GM12892 (cell line): Measurements from ENCODE around the gene KCNQ5.
A peak's percentile ranks its signal among the peaks of the same experiment; 100 is the strongest.

Experiments used
- DNase-seq: peaks from one replicate; pipeline ENCODE4 v3.0.0; 2011; ENCODE audit not compliant: insufficient read length
- FAIRE-seq: peaks from 2 replicates; lab custom pipeline; 2011; peaks lifted over from hg19 to GRCh38; lab: Jason Lieb, UNC
- POLR2A ChIP-seq: IDR thresholded peaks from 2 replicates; pipeline ENCODE4 v1.6.1; 2011; ENCODE audit warnings: low read depth, low read length, control low read depth
- POLR2AphosphoS5 ChIP-seq: IDR thresholded peaks from 2 replicates; pipeline ENCODE4 v1.6.1; 2011; ENCODE audit warnings: low read depth, low read length, control low read depth
- TAF1 ChIP-seq: IDR thresholded peaks from 2 replicates; pipeline ENCODE4 v1.6.1; 2011; ENCODE audit warnings: low read depth, mild to moderate bottlenecking, control low read depth, low read length, borderline replicate concordance

The KCNQ5 gene

DNA sequence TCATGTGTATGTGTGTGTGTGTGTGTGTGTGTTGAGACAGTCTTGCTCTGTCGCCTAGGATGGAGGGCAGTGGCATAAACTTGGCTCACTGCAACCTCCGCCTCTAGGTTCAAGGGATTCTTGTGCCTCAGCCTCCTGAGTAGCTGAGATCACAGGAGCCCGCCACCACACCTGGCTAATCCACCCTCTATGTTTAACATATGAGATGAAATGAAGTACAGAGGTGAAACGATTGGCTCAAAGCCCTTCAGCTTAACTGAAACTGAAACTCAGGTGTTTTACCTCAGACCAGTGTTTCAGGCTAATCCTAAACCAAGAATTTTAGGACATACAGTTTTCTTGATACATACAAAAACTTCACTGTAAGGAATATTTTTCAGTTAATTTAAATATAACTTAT is 167.3 kb downstream of the KCNQ5 start:
- TF ChIP-seq POLR2AphosphoS5 = no peak
- no peak for TF ChIP-seq POLR2A
- TF ChIP-seq TAF1 = no peak
- DNase-seq = no peak
- peak; percentile 61 for FAIRE-seq

GRCh38 chr6:72792692-72793091 is 170.8 kb downstream of the KCNQ5 start:
- no peak for FAIRE-seq
- TF ChIP-seq POLR2AphosphoS5 = no peak
- TF ChIP-seq POLR2A = no peak
- DNase-seq = no peak

- DNase-seq (no peak), FAIRE-seq (no peak)
- TF ChIP-seq TAF1 (no peak), POLR2AphosphoS5 (no peak), POLR2A (no peak)
These were observed 172.0 kb downstream of the KCNQ5 start for GRCh38 chr6:72793641-72794395.

GRCh38 chr6:72798196-72798595 is 176.3 kb downstream of the KCNQ5 start:
- TF ChIP-seq POLR2A (no peak), TAF1 (no peak), POLR2AphosphoS5 (no peak)
- no peak for DNase-seq
- FAIRE-seq = no peak

DNA sequence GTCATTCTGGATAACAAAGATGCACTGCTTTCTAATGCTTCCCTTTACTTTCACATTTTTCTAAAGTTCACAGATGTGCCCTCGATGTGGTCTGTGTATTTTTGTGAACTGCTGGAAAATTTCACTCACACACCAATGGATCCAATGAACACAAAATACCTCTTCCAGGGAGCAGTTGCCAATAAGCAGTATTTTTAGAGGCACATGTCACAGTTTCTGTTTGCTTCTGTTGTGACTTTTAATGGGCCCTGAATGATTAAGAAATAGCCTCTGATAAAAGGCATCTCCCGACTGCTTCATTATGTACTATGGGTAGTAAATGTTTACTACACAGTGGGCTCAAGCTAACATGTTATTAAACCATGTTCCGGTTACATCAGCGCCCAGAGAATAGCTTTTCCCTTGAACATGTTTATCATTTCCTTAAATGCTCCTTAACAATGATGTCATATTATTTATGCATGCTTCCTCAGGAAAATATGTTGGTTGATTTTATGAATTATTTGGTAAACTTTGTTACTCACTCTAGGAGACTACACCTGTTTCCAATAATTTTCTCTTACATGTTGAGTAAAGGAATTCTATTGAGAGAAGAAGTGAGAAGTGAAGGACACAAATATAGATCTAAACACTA is 188.0 kb downstream of the KCNQ5 start:
- FAIRE-seq (no peak), DNase-seq (no peak)
- TF ChIP-seq POLR2A (no peak), TAF1 (no peak), POLR2AphosphoS5 (no peak)

DNA sequence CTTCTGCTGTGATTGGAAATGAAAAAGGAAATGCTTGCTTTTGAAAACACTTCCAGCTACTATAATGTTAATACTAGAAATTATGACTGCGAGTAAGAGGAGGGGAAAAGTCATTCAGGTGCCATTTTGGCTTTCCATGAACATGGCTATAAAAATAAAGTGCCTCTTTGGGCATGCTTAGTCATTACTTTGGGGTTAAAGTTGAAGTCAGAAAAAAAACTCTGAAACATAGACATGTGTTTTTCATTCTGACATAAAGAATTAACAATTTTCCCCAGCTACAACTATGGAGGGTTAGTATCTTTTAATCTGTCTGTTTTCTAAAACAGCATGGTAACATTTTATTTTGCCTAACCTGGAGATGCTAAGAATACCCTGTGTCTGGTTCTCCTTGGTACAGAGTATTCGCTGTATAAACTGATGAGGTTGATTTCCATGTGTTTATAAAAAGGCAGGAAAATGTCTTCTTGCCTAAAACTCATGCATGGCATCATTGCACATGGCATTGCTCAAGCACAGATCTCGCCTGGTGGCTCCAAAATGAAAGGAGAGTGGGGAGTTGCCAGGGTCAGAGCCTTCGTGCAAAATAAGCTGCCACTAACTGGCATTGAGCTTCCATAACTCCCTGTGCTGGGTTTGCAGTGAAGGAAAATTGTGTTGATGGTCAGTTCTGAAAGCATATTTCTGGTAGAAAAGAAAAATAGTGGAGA is 188.9 kb downstream of the KCNQ5 start:
- FAIRE-seq (no peak), DNase-seq (no peak)
- TF ChIP-seq TAF1 (no peak), POLR2AphosphoS5 (no peak), POLR2A (no peak)

GRCh38 chr6:72811971-72812421 is 190.1 kb downstream of the KCNQ5 start:
- DNase-seq (no peak), FAIRE-seq (no peak)
- no peak for TF ChIP-seq POLR2AphosphoS5

DNA sequence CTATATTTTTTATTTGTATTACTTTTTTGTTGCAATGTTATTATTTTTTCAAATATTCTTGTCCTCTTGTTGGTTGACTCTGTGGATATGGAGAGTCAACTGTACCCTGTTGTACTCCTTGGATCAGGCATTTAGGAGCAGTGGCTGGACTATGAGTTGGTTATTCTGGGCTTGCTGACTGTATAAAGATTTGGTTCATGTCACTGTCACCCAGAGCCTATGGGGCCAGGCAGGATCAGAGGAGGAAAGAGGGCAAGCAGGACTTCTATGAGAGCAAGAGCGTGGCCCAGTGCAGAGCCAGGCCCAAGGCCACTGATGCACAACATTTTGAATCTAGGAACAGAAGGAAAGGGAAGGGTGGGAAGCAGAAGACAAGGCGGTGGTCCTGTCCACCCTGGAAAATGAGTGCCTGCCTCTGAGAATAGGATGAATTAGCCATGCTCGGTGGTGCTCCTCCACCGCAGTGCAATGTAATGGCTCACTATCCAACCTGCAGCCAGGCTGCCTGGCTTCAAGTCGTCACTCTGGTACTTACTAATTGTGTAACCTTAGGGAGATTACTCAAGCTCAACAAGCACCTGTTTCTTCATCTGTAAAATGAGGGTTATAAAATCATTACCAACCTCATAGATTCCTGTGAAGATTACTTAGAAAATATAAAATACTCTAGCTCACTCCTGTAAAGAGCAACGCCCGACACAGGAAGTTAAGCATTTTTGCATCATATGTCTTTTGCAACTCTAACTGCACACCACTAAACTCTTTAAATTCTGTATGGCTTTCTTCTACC is 192.1 kb downstream of the KCNQ5 start:
- no peak for FAIRE-seq
- DNase-seq = no peak

DNA sequence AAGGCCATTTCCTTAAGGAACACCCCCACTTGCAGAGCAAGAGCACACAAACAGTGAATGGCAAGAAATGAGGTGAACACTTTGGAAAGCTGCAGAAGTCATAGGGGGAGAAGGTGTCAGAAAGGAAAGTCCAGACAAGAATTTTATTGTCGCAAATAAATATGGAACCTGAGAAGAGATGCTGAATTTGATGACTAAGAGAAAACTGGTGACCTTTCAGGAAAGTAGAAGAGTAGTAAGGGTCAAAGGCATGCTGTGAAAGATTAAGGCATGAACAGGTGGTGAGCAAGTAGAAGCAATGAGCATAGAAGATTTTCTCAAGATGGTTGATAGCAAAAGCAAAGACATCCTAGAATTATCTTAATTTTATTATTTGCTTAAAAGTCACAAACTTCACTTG is 194.2 kb downstream of the KCNQ5 start:
- DNase-seq (no peak), FAIRE-seq (no peak)
- TF ChIP-seq POLR2AphosphoS5 (no peak), TAF1 (no peak), POLR2A (no peak)

More for the DNA sequence above, 192.1 kb downstream of the KCNQ5 start:
- no peak for TF ChIP-seq POLR2AphosphoS5
- no peak for TF ChIP-seq TAF1
- TF ChIP-seq POLR2A = no peak

DNA sequence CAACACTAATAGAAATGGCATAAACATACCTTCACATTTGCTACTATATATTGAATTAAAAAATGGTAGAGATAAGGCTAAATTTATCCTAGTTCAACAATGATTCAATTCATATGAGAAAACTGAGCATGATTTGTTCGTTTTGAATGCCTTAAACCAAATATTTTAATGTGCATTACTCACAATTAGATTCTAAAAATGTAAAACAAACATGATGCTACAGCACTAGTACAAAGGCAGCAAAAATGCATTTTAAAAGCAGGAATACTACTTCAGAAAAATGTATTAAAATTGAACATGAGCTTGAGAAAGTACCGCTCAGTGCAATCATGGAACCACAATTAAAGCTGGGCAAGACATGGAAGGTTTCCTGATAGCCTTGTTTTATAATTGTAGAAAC is 195.3 kb downstream of the KCNQ5 start:
- no peak for FAIRE-seq
- no peak for DNase-seq
- TF ChIP-seq TAF1 (no peak), POLR2AphosphoS5 (no peak), POLR2A (no peak)

- FAIRE-seq = no peak
- no peak for DNase-seq
- TF ChIP-seq POLR2A (no peak), TAF1 (no peak), POLR2AphosphoS5 (no peak)
These were observed 197.7 kb downstream of the KCNQ5 start for GRCh38 chr6:72819609-72820008.
